ENCODE data around the gene POLR3G. TPM values are rescaled to one million over a fixed set of nuclear protein-coding genes. Genes with fewer than 3 reads are reported as not detected.

Gene POLR3G
- 9.2 to 19.3 TPM (median 17.2 TPM) in 5 replicates for total RNA-seq (2022; extraction: Qiagen RNA extraction; ENCODE audit: low read depth)

GRCh38 chr5:90474235-90475107 is at the start of gene POLR3G, which contains the start of gene MBLAC2:
POLR3G (plus strand) TSS chr5:90474864; CDS start chr5:90485568, 10,704 bp downstream.
MBLAC2 (minus strand) TSS chr5:90474771; CDS start chr5:90474292, 479 bp downstream.

DNA sequence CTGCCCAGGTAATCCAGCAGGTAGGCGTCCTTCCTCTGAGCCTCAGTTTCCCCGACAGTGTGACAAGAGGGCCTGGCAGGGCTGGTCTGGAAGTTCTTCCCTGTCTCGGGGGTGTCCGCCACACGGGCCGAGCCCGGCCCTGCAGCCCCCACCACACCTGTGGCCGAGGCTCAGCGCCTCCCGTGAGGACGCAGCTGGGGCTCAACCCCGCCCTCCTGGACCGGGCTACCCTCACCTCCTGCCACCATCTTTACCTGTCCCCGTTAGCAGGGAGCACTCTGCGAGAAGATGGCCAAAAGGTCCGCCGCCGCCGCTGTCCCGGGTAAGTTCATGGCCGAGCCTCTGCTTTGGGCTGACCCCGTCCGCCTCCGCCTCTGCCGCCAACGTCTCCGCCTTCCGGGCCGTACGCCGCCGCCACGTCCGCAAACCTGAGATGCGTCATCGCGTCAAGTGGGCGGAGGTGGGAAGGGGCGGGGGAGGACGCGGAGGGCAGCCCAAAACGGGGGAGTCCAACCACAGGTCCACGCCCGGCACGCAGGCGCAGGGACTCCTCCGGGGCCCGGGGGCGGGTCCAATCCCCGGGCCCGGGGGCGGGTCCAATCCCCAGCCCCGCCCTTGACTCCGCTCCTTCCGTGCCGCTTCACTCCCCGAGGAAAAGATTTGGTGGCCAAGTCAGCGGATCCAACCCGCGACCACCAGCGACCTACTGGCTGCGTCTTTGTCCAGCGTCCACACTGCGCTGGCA is 54.7 kb downstream of the POLR3G start, which contains the start of gene LYSMD3:
LYSMD3 (minus strand) TSS at position 391 of the 745 bp plus-strand sequence. CDS start 4,295 bp downstream, outside the sequence.

GRCh38 chr5:90558344-90559192 is 83.9 kb downstream of the POLR3G start, which contains the start of gene ADGRV1:
ADGRV1 (plus strand) TSS chr5:90558797; CDS start chr5:90558896, 99 bp downstream.

Other genes starting within 250 kb of the POLR3G start
- gene CETN3, start 65.1 kb upstream of the POLR3G start, total RNA-seq (2022; extraction: Qiagen RNA extraction; ENCODE audit: low read depth) = 18.1 to 50.3 TPM (median 24.7 TPM) in 5 replicates
- gene MBLAC2, start 93 bp upstream of the POLR3G start, total RNA-seq (2022; extraction: Qiagen RNA extraction; ENCODE audit: low read depth) = 1.5 to 3.2 TPM (median 2.5 TPM) in 5 replicates
- 5.6 to 11.0 TPM (median 9.2 TPM) in 5 replicates for gene LYSMD3, start 54.7 kb downstream of the POLR3G start, total RNA-seq (2022; extraction: Qiagen RNA extraction; ENCODE audit: low read depth)
- gene ADGRV1, start 83.9 kb downstream of the POLR3G start, total RNA-seq (2022; extraction: Qiagen RNA extraction; ENCODE audit: low read depth) = 0.57 to 0.91 TPM (median 0.78 TPM) in 5 replicates

Measured in A549 treated with ZK216348 at 1 μM for 4 hours (cell line).